Measurements from ENCODE around the gene PKN3.

PKN3 gene

GRCh38 chr9:128706671-128707381, 4.5 kb downstream of the PKN3 start:
- H3K27me3 ChIP-seq (ENCODE audit: insufficient read depth, low read length): no peaks in the 10 kb centered on the region
- H3K9me2 ChIP-seq (ENCODE audit: low read depth, low read length): no peaks in the 10 kb centered on the region
- H2AFZ ChIP-seq (ENCODE audit: low read length): no peak overlapping the region
- no peaks in the 10 kb centered on the region for H4K20me1 ChIP-seq (ENCODE audit: insufficient read depth, low read length)
- TF ChIP-seq EZH2 (IDR thresholded peaks at IDR 0.05; ENCODE audit: borderline replicate concordance, low read length) (no peak), CTCF (IDR thresholded peaks at IDR 0.05; ENCODE audit: low read length) (no peak)
- no peaks in the 10 kb centered on the region for H3K79me2 ChIP-seq (ENCODE audit: insufficient read depth, low read length)
- H3K4me3 ChIP-seq (ENCODE audit: low read depth, low read length, poor library complexity, severe bottlenecking): no peak overlapping the region
- H3K27ac ChIP-seq (ENCODE audit: low read depth, low read length, poor library complexity, severe bottlenecking): no peak overlapping the region
- no peaks in the 10 kb centered on the region for H3F3A ChIP-seq (ENCODE audit: insufficient read depth, low read length)
- H3K4me2 ChIP-seq (ENCODE audit: low read length): no peak overlapping the region
- H3K9me3 ChIP-seq (ENCODE audit: low read length): no peaks in the 10 kb centered on the region
- peaks cover 32% of the 10 kb centered on the region for H3K36me3 ChIP-seq (ENCODE audit: insufficient read depth, low read length)
- peaks cover 24% of the 10 kb centered on the region for H3K4me1 ChIP-seq (ENCODE audit: insufficient read depth, low read length, severe bottlenecking)
- H3K9ac ChIP-seq (ENCODE audit: low read length): no peak overlapping the region

GRCh38 chr9:128707446-128707845, 5.1 kb downstream of the PKN3 start:
- TF ChIP-seq EZH2 (IDR thresholded peaks at IDR 0.05; ENCODE audit: borderline replicate concordance, low read length): no peak
- no peak for TF ChIP-seq CTCF (IDR thresholded peaks at IDR 0.05; ENCODE audit: low read length)
- peaks cover 21% of the 10 kb centered on the region for H3K4me1 ChIP-seq (ENCODE audit: insufficient read depth, low read length, severe bottlenecking)
- no peaks in the 10 kb centered on the region for H3K79me2 ChIP-seq (ENCODE audit: insufficient read depth, low read length)
- H3K36me3 ChIP-seq (ENCODE audit: insufficient read depth, low read length): peaks cover 32% of the 10 kb centered on the region
- H4K20me1 ChIP-seq (ENCODE audit: insufficient read depth, low read length): no peaks in the 10 kb centered on the region
- H3F3A ChIP-seq (ENCODE audit: insufficient read depth, low read length): no peaks in the 10 kb centered on the region
- no peak overlapping the region for H3K27ac ChIP-seq (ENCODE audit: low read depth, low read length, poor library complexity, severe bottlenecking)
- no peak overlapping the region for H3K4me2 ChIP-seq (ENCODE audit: low read length)
- no peak overlapping the region for H3K4me3 ChIP-seq (ENCODE audit: low read depth, low read length, poor library complexity, severe bottlenecking)
- no peaks in the 10 kb centered on the region for H3K9me3 ChIP-seq (ENCODE audit: low read length)
- H2AFZ ChIP-seq (ENCODE audit: low read length): no peak overlapping the region
- no peaks in the 10 kb centered on the region for H3K9me2 ChIP-seq (ENCODE audit: low read depth, low read length)
- no peaks in the 10 kb centered on the region for H3K27me3 ChIP-seq (ENCODE audit: insufficient read depth, low read length)
- no peak overlapping the region for H3K9ac ChIP-seq (ENCODE audit: low read length)

GRCh38 chr9:128712451-128713410, 10.4 kb downstream of the PKN3 start:
- Histone ChIP-seq H3K4me1 (ENCODE audit: insufficient read depth, low read length, severe bottlenecking) (no peaks in the 10 kb centered on the region), H2AFZ (ENCODE audit: low read length) (no peak overlapping the region), H3K27me3 (ENCODE audit: insufficient read depth, low read length) (no peaks in the 10 kb centered on the region), H4K20me1 (ENCODE audit: insufficient read depth, low read length) (no peaks in the 10 kb centered on the region), H3K4me2 (ENCODE audit: low read length) (no peak overlapping the region), H3K27ac (ENCODE audit: low read depth, low read length, poor library complexity, severe bottlenecking) (no peak overlapping the region), H3K4me3 (ENCODE audit: low read depth, low read length, poor library complexity, severe bottlenecking) (no peak overlapping the region), H3K9ac (ENCODE audit: low read length) (no peak overlapping the region), H3K9me3 (ENCODE audit: low read length) (no peaks in the 10 kb centered on the region), H3K9me2 (ENCODE audit: low read depth, low read length) (no peaks in the 10 kb centered on the region), H3F3A (ENCODE audit: insufficient read depth, low read length) (no peaks in the 10 kb centered on the region), H3K79me2 (ENCODE audit: insufficient read depth, low read length) (no peaks in the 10 kb centered on the region), H3K36me3 (ENCODE audit: insufficient read depth, low read length) (peaks cover 36% of the 10 kb centered on the region)
- no peak for TF ChIP-seq EZH2 (IDR thresholded peaks at IDR 0.05; ENCODE audit: borderline replicate concordance, low read length)

All from OCI-LY1 (cell line).